Endothelial cell of umbilical vein (primary cell): ENCODE results near the gene KIAA0753. TPM values are rescaled to one million over a fixed set of nuclear protein-coding genes. Genes with fewer than 3 reads are reported as not detected.

Source experiments
- BruUV-seq: library from RNA; stranded (reverse); fragments of 400-500 nt; replicated peaks from 2 replicates; lab custom pipeline; 2021; lab: Mats Ljungman, UMichigan
- CTCF ChIA-PET: fragments of 300-600, 350-600 bp; sonication (Branson Sonifier 250); formaldehyde crosslinking; loops from one replicate; lab custom pipeline; 2021; ENCODE audit warnings: antibody characterized with exemption, inconsistent platforms; lab: Charles Lee
- POLR2A ChIA-PET: fragments of 300-600, 350-600 bp; sonication (Branson Sonifier 250); formaldehyde crosslinking; loops from one replicate; lab custom pipeline; 2021; ENCODE audit warnings: antibody characterized with exemption, inconsistent platforms; lab: Charles Lee
- DNase-seq: peaks from one replicate; pipeline ENCODE4 v3.0.0-alpha.2; 2011; ENCODE audit warnings: low read depth, low spot score
- FAIRE-seq: peaks from 2 replicates; lab custom pipeline; 2011; peaks lifted over from hg19 to GRCh38; lab: Jason Lieb, UNC
- H2AFZ ChIP-seq: 2 replicates; pipeline ENCODE4 v1.6.0; 2012; ENCODE audit warnings: low read depth, low read length, control low read depth, inconsistent platforms
- H3K27ac ChIP-seq: 2 replicates; pipeline ENCODE4 v1.5.1; 2011; ENCODE audit warnings: low read depth, mild to moderate bottlenecking, control low read depth, low read length, moderate library complexity; ENCODE audit not compliant: insufficient read depth
- H3K27me3 ChIP-seq, 2 experiments: 2 replicates each; pipeline versions ENCODE4 v1.6.0 to v1.6.1; 2011; ENCODE audit warnings: low read length in 2 of 2, mixed read lengths in 1 of 2; ENCODE audit not compliant: control insufficient read depth in 2 of 2, insufficient read depth in 2 of 2
- H3K36me3 ChIP-seq, 2 experiments: 2 replicates in 1 of 2; 3 replicates in 1 of 2; pipeline ENCODE4 v1.5.1; 2011; ENCODE audit warnings: low read length in 2 of 2, mild to moderate bottlenecking in 1 of 2, moderate library complexity in 1 of 2; ENCODE audit not compliant: control insufficient read depth in 2 of 2, insufficient read depth in 2 of 2; ENCODE audit errors: extremely low read depth in 1 of 2
- H3K4me1 ChIP-seq: 3 replicates; pipeline ENCODE4 v1.5.1; 2011; ENCODE audit warnings: mild to moderate bottlenecking, low read length; ENCODE audit not compliant: control insufficient read depth, insufficient read depth; ENCODE audit errors: extremely low read depth
- H3K4me2 ChIP-seq: 2 replicates; pipeline ENCODE4 v1.6.1; 2011; ENCODE audit warnings: low read length, control low read depth, mixed read lengths; ENCODE audit not compliant: insufficient read depth
- H3K4me3 ChIP-seq, 3 experiments: fragments of 200-600 bp in 1 of 3; sonication (generic), shearing (Covaris generic) in 1 of 3; replicated peaks in 1 of 3; 2 replicates each; pipeline ENCODE4 v1.5.1; 2011 to 2016; ENCODE audit warnings: control low read depth in 3 of 3, low read length in 3 of 3, mild to moderate bottlenecking in 2 of 3, inconsistent platforms in 1 of 3, low read depth in 1 of 3, moderate library complexity in 1 of 3; ENCODE audit not compliant: insufficient read depth in 1 of 3
- H3K79me2 ChIP-seq: 2 replicates; pipeline ENCODE4 v1.6.0; 2012; ENCODE audit warnings: low read length, inconsistent platforms; ENCODE audit not compliant: control insufficient read depth, insufficient read depth
- H3K9ac ChIP-seq: replicated peaks from 2 replicates; pipeline ENCODE3; 2011; ENCODE audit warnings: low read length, control low read depth; ENCODE audit not compliant: insufficient read depth; ENCODE audit errors: extremely low read depth
- H3K9me1 ChIP-seq: replicated peaks from 3 replicates; pipeline ENCODE4 v1.6.0; 2011; ENCODE audit warnings: mild to moderate bottlenecking, low read length; ENCODE audit not compliant: control insufficient read depth, insufficient read depth; ENCODE audit errors: extremely low read depth
- H3K9me3 ChIP-seq: replicated peaks from 2 replicates; pipeline ENCODE4 v1.5.1; 2012; ENCODE audit warnings: low read length, inconsistent platforms; ENCODE audit not compliant: control insufficient read depth, insufficient read depth
- H4K20me1 ChIP-seq: replicated peaks from 2 replicates; pipeline ENCODE3; 2011; ENCODE audit warnings: mild to moderate bottlenecking, low read length; ENCODE audit not compliant: control insufficient read depth, insufficient read depth; ENCODE audit errors: extremely low read depth
- CTCF ChIP-seq, 2 donors: IDR thresholded peaks; 1 replicate in 1 of 2; 2 replicates in 1 of 2; pipeline ENCODE4 v1.5.1; 2011; ENCODE audit warnings: low read length in 2 of 2, mild to moderate bottlenecking in 2 of 2, moderate library complexity in 2 of 2, control low read depth in 1 of 2, inconsistent platforms in 1 of 2, low read depth in 1 of 2; ENCODE audit not compliant: insufficient read depth in 1 of 2; ENCODE audit errors: extremely low read depth in 1 of 2
- EZH2 ChIP-seq: IDR thresholded peaks from 2 replicates; pipeline ENCODE4 v1.6.1; 2012; ENCODE audit warnings: borderline replicate concordance, low read depth, mild to moderate bottlenecking, moderate library complexity, low read length, inconsistent platforms; ENCODE audit not compliant: severe bottlenecking
- FOS ChIP-seq: IDR thresholded peaks from 2 replicates; pipeline ENCODE4 v1.6.1; 2011; ENCODE audit warnings: mild to moderate bottlenecking, low read length, moderate library complexity, borderline replicate concordance; ENCODE audit not compliant: insufficient read depth
- GATA2 ChIP-seq: IDR thresholded peaks from 2 replicates; pipeline ENCODE4 v1.7.0; 2011; ENCODE audit warnings: low read depth, mild to moderate bottlenecking, moderate library complexity, mixed read lengths, low read length; ENCODE audit not compliant: insufficient read length, insufficient read depth
- JUN ChIP-seq: IDR thresholded peaks from 2 replicates; pipeline ENCODE4 v1.6.1; 2011; ENCODE audit warnings: borderline replicate concordance, low read depth; ENCODE audit not compliant: insufficient read length, insufficient read depth
- MAX ChIP-seq: IDR thresholded peaks from 2 replicates; pipeline ENCODE4 v1.6.1; 2011; ENCODE audit not compliant: insufficient read depth, insufficient read length
- MYC ChIP-seq: IDR thresholded peaks from one replicate; pipeline ENCODE4 v1.6.1; 2011; ENCODE audit warnings: mild to moderate bottlenecking, low read depth, low read length
- POLR2A ChIP-seq: IDR thresholded peaks from 2 replicates; pipeline ENCODE4 v1.6.1; 2012; ENCODE audit warnings: low read depth, mild to moderate bottlenecking, control low read depth, low read length
- POLR2AphosphoS5 ChIP-seq: IDR thresholded peaks from 2 replicates; pipeline ENCODE4 v1.6.1; 2012; ENCODE audit warnings: low read depth, mild to moderate bottlenecking, control low read depth, low read length, moderate library complexity; ENCODE audit not compliant: insufficient read depth
- dilution Hi-C: fragments of 300-500 bp; cut with MboI; formaldehyde crosslinking; loops from one replicate; pipeline ENCODE4 v1.15.0; 2019; ENCODE audit warnings: low sequenced_read_pairs; ENCODE audit not compliant: extremely low pct_ligation_motif_present
- intact Hi-C: fragments of 100-400 bp; cut with micrococcal nuclease; formaldehyde crosslinking; loops from one replicate; pipeline ENCODE4 v1.10.0; 2022
- polyA plus RNA-seq, 4 experiments: library from polyadenylated mRNA; depleted of rRNA in 3 of 4; stranded (reverse) in 3 of 4; unstranded in 1 of 4; fragments of >200 nt; gene quantifications; 2 replicates each; pipeline versions ENCODE4 v1.2.1 to v1.2.3, GENCODE V29; 2011 to 2012; ENCODE audit warnings: missing spikeins in 1 of 4
- total RNA-seq: library from RNA; stranded (reverse); gene quantifications from 2 replicates; pipeline ENCODE4 v1.2.3, GENCODE V29; 2021

Gene KIAA0753
- total and polyA plus RNA-seq, 2 donors (not counting 3 experiments of a cell fraction or from before 2014, with no cell fraction given) = 5.3 to 23.9 TPM

- H2AFZ ChIP-seq = no peak overlapping the region
- H3K9ac ChIP-seq = no peak overlapping the region
- H3K4me1 ChIP-seq = no peaks in the 10 kb centered on the region
- no peak for FAIRE-seq
- DNase-seq = no peak
- no peaks in the 10 kb centered on the region for H3K9me1 ChIP-seq
- no peaks in the 10 kb centered on the region for H3K79me2 ChIP-seq
- no peaks in the 10 kb centered on the region for H3K9me3 ChIP-seq
- ChIA-PET CTCF (interaction anchor here (2.1 to 5.6 kb wide), 2 partner anchors 10 to 124 kb away, joined by 7 to 39 read pairs; no protein-coding TSS in a partner anchor), POLR2A (no interaction called here)
- intact Hi-C loops (no loop called here), dilution Hi-C loops (no loop called here)
- no peak overlapping the region for H3K4me2 ChIP-seq
- H3K36me3 ChIP-seq = peaks cover 4 to 21% of the 10 kb centered on the region in 2 experiments
- no peaks in the 10 kb centered on the region for H3K27me3 ChIP-seq
- no peaks in the 10 kb centered on the region for H4K20me1 ChIP-seq
- BruUV-seq = no TSS peak
- H3K27ac ChIP-seq = no peak overlapping the region
- no peak for TF ChIP-seq CTCF (IDR thresholded peaks at IDR 0.05; ENCODE audit: extremely low read depth in 1 of 2, insufficient read depth in 1 of 2, low read depth in 1 of 2, low read length in 2 of 2)
- TF ChIP-seq POLR2A = no peak
- TF ChIP-seq EZH2 = no peak
- no peak for TF ChIP-seq FOS
- TF ChIP-seq MYC = no peak
- no peak for TF ChIP-seq MAX
- TF ChIP-seq GATA2 = no peak
- no peak for TF ChIP-seq POLR2AphosphoS5
- no peak for TF ChIP-seq JUN
- no peak overlapping the region for H3K4me3 ChIP-seq
These were observed 43.6 kb downstream of the KIAA0753 start for GRCh38 chr17:6596941-6597340.
